CD1c-positive myeloid dendritic cell (primary cell): ENCODE results near the gene MAGEB4.

Source experiments
- DNase-seq: peaks from one replicate; pipeline ENCODE4 v3.0.0-alpha.2; 2016; ENCODE audit errors: extremely low spot score

MAGEB4 gene

GRCh38 chrX:30283456-30284200 is 41.8 kb downstream of the MAGEB4 start:
- peak; percentile 31 for DNase-seq
